ENCODE measurements around the gene CRYL1. TPM values are rescaled to one million over a fixed set of nuclear protein-coding genes. Genes with fewer than 3 reads are reported as not detected.

Gene CRYL1
- total RNA-seq, 1 experiment from 2014 or later, result 26.5 TPM

- H3K36me3 ChIP-seq (ENCODE audit: control insufficient read depth in 1 of 2, insufficient read depth in 2 of 2, low read length in 2 of 2), result no peaks in the 10 kb centered on the region
- no peaks in the 10 kb centered on the region for H4K20me1 ChIP-seq (ENCODE audit: insufficient read depth)
- H3K4me2 ChIP-seq (ENCODE audit: low read length), result no peak overlapping the region
- intact Hi-C loops (cut with micrococcal nuclease), result no loop called here
- H2AFZ ChIP-seq (ENCODE audit: low read depth, low read length, poor library complexity, severe bottlenecking), result no peak overlapping the region
- no TSS peak for BruUV-seq (replicated peaks)
- no peak for ATAC-seq
- H3K4me3 ChIP-seq (replicated peaks in 1 of 2; ENCODE audit: low read depth in 1 of 2, low read length in 2 of 2), result no peak overlapping the region
- H3K79me2 ChIP-seq (ENCODE audit: insufficient read depth, low read length), result no peaks in the 10 kb centered on the region
- H3K9ac ChIP-seq (ENCODE audit: low read length), result no peak overlapping the region
- POLR2A ChIA-PET, result no interaction called here
- no peaks in the 10 kb centered on the region for H3K9me3 ChIP-seq (ENCODE audit: control insufficient read depth in 1 of 2, insufficient read depth in 1 of 2, low read depth in 1 of 2, low read length in 2 of 2)
- TF ChIP-seq JUND (IDR thresholded peaks at IDR 0.05) (no peak), ZFX (IDR thresholded peaks at IDR 0.05) (no peak), EZH2 (IDR thresholded peaks at IDR 0.05) (no peak), REST (IDR thresholded peaks at IDR 0.05; ENCODE audit: low read depth) (no peak), RAD21 (IDR thresholded peaks at IDR 0.05; ENCODE audit: low read depth) (no peak), EZH2phosphoT487 (IDR thresholded peaks at IDR 0.05; ENCODE audit: borderline replicate concordance) (no peak), CBX3 (IDR thresholded peaks at IDR 0.05; ENCODE audit: low read depth) (no peak), EGR1 (IDR thresholded peaks at IDR 0.05; ENCODE audit: low read depth) (no peak), POLR2A (IDR thresholded peaks at IDR 0.05; ENCODE audit: borderline replicate concordance, extremely low read depth, insufficient read depth, insufficient read length) (no peak), CEBPB (IDR thresholded peaks at IDR 0.05; ENCODE audit: low read depth) (no peak), ZBTB33 (IDR thresholded peaks at IDR 0.05; ENCODE audit: extremely low read depth, insufficient replicate concordance, low read length) (no peak), ATF3 (IDR thresholded peaks at IDR 0.05) (no peak), CTCF (IDR thresholded peaks at IDR 0.05 in 2 of 3, conservative IDR thresholded peaks at IDR 0.05 in 1 of 3; ENCODE audit: borderline replicate concordance in 1 of 3, insufficient read depth in 1 of 3, low read depth in 2 of 3, low read length in 2 of 3) (no peak), TCF7L2 (IDR thresholded peaks at IDR 0.05; ENCODE audit: borderline replicate concordance, extremely low read depth, insufficient read depth, insufficient read length) (no peak), ZNF274 (IDR thresholded peaks at IDR 0.05; ENCODE audit: low read depth, low read length) (no peak), SRF (IDR thresholded peaks at IDR 0.05; ENCODE audit: low read depth) (no peak), SIN3A (IDR thresholded peaks at IDR 0.05; ENCODE audit: low read depth) (no peak), YY1 (IDR thresholded peaks at IDR 0.05; ENCODE audit: extremely low read depth, insufficient replicate concordance, low read depth, low read length) (no peak)
- CTCF ChIA-PET, result no interaction called here
- H3K27me3 ChIP-seq (ENCODE audit: insufficient read depth, low read length), result no peaks in the 10 kb centered on the region
- H3K9me2 ChIP-seq (ENCODE audit: insufficient read depth), result no peaks in the 10 kb centered on the region
- RAD21 ChIA-PET (ENCODE audit: low non-redundant PET in 1 of 2, low total read pairs in 2 of 2, uncharacterized antibody in 2 of 2, unreplicated experiment in 2 of 2), result no interaction called here
- H3K4me1 ChIP-seq (ENCODE audit: control insufficient read depth in 1 of 2, insufficient read depth in 2 of 2, low read length in 2 of 2), result no peaks in the 10 kb centered on the region
- H3K27ac ChIP-seq (ENCODE audit: low read depth, low read length), result no peak overlapping the region
- no peak for DNase-seq (ENCODE audit: low read depth, low spot score)
These were observed 144.3 kb downstream of the CRYL1 start for GRCh38 chr13:20381401-20381800.

Data from HCT116 (cell line).